ENCODE measurements around the gene KRTAP9-3. TPM values are rescaled to one million over a fixed set of nuclear protein-coding genes. Genes with fewer than 3 reads are reported as not detected.
"Not testable (repeated sequence)": the region's sequence is repeated elsewhere in the genome, so short reads cannot be mapped to it uniquely, and the experiment has no call there.

The KRTAP9-3 gene
- total RNA-seq, 1 donor from 2014 or later = not detected

DNA sequence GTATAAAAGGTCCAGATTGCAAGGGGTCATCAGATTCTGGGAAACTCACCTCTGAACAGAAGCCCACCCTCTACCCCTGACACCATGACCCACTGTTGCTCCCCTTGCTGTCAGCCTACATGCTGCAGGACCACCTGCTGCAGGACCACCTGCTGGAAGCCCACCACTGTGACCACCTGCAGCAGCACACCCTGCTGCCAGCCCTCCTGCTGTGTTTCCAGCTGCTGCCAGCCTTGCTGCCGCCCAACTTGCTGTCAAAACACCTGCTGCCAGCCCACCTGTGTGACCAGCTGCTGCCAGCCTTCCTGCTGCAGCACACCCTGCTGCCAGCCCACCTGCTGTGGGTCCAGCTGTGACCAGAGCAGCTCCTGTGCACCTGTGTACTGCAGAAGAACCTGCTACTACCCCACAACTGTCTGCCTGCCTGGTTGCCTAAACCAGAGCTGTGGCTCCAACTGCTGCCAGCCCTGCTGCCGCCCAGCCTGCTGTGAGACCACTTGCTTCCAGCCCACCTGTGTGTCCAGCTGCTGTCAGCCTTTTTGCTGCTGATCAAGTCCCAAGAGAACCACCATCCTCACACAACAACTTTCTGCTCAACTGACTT lies 17.5 kb downstream of the KRTAP9-3 start, which contains the start of gene KRTAP9-4:
TSS of gene KRTAP9-4 (plus strand) at position 51 of the 604 bp plus-strand sequence. CDS start at position 85, 34 bp downstream.
- H3K27me3 Mint-ChIP-seq (ENCODE audit: low read depth) = peaks cover 51% of the 10 kb centered on the region
- H3K36me3 Mint-ChIP-seq (ENCODE audit: low read depth); H3K4me1 Mint-ChIP-seq (ENCODE audit: low read depth); H3K4me3 Mint-ChIP-seq (ENCODE audit: unreplicated experiment); H3K9me3 Mint-ChIP-seq (ENCODE audit: low read depth); H3K27ac Mint-ChIP-seq (ENCODE audit: unreplicated experiment); DNase-seq (ENCODE audit: low spot score): not testable (repeated sequence)

DNA sequence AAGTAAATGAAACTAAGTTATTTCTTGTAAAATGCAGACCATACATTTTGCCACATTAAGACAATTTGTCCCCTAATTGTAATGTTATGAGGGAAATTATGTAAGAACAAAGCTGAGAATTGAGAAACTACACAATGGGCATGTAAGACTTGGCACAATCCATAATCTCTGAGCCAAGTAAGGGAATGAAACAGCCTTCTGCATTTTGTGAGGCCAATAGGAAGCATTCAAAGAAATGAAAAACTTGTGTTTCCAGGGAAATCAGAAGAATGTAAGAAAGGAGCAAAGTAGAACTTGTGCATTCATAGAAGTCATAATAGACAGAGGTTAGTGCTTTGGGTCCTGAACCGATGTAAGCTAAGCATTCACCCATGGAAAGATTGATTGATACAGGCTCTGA lies 19.0 kb downstream of the KRTAP9-3 start:
- Mint-ChIP-seq H3K36me3 (ENCODE audit: low read depth) (peaks cover 3% of the 10 kb centered on the region), H3K4me1 (ENCODE audit: low read depth) (peaks cover 4% of the 10 kb centered on the region), H3K27me3 (ENCODE audit: low read depth) (peaks cover 55% of the 10 kb centered on the region), H3K4me3 (ENCODE audit: unreplicated experiment) (no peak overlapping the region), H3K27ac (ENCODE audit: unreplicated experiment) (no peak overlapping the region), H3K9me3 (ENCODE audit: low read depth) (no peaks in the 10 kb centered on the region)
- TF ChIP-seq, protein P1, sequence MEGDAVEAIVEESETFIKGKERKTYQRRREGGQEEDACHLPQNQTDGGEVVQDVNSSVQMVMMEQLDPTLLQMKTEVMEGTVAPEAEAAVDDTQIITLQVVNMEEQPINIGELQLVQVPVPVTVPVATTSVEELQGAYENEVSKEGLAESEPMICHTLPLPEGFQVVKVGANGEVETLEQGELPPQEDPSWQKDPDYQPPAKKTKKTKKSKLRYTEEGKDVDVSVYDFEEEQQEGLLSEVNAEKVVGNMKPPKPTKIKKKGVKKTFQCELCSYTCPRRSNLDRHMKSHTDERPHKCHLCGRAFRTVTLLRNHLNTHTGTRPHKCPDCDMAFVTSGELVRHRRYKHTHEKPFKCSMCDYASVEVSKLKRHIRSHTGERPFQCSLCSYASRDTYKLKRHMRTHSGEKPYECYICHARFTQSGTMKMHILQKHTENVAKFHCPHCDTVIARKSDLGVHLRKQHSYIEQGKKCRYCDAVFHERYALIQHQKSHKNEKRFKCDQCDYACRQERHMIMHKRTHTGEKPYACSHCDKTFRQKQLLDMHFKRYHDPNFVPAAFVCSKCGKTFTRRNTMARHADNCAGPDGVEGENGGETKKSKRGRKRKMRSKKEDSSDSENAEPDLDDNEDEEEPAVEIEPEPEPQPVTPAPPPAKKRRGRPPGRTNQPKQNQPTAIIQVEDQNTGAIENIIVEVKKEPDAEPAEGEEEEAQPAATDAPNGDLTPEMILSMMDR (IDR thresholded peaks at IDR 0.05) = no peak
- DNase-seq (ENCODE audit: low spot score) = no peak

DNA sequence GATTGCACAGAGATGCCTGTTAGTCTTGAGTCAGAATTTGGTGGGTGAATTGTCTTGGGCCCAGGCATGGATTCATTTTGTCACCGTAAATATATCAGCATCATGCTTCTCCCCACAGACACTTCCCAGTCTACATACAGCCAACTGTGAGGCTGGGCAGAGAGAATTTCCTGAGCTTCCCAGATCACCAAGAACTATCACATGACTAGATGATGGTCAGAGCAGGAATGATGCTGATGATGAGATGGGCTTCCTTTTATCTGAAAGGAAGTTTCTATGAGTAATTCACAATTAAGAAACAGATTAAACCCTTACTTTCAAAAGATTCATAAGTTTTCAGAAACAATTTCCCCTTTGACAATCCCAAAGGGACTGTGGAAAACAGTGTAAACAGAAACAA lies 22.6 kb downstream of the KRTAP9-3 start:
- Mint-ChIP-seq H3K27ac (ENCODE audit: unreplicated experiment) (no peak overlapping the region), H3K4me1 (ENCODE audit: low read depth) (peaks cover 10% of the 10 kb centered on the region), H3K27me3 (ENCODE audit: low read depth) (peaks cover 35% of the 10 kb centered on the region), H3K36me3 (ENCODE audit: low read depth) (peaks cover 3% of the 10 kb centered on the region), H3K4me3 (ENCODE audit: unreplicated experiment) (no peak overlapping the region), H3K9me3 (ENCODE audit: low read depth) (no peaks in the 10 kb centered on the region)
- TF ChIP-seq, protein P1 (IDR thresholded peaks at IDR 0.05) = no peak
- no peak for DNase-seq (ENCODE audit: low spot score)

DNA sequence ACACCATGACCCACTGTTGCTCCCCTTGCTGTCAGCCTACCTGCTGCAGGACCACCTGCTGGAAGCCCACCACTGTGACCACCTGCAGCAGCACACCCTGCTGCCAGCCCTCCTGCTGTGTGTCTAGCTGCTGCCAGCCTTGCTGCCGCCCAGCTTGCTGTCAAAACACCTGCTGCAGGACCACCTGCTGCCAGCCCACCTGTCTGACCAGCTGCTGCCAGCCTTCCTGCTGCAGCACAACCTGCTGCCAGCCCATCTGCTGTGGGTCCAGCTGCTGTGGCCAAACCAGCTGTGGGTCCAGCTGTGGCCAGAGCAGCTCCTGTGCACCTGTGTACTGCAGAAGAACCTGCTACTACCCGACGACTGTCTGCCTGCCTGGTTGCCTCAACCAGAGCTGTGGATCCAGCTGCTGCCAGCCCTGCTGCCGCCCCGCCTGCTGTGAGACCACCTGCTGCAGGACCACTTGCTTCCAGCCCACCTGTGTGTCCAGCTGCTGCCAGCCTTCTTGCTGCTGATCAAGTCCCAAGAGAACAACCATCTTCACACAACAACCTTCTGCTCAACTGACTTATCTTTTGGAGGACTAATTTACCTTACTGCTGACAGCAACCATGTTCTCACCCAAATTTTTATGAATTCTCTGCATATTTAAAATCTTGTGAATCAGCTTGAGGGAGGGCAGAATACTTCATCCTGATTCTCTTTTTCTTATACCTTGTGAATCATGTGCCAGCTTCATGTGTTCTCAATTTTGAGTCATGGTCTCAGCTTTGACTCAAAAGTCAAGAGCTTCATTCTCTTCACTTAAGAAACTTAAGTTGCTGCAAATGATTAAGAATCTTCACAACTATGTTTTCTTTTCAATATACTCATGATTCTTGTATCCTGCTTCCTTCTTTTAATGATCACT lies 23.4 kb downstream of the KRTAP9-3 start, which contains the start of gene KRTAP9-9:
TSS of gene KRTAP9-9 (plus strand) at position 4 of the 910 bp plus-strand sequence.
- not testable (repeated sequence) for H3K4me3 Mint-ChIP-seq (ENCODE audit: unreplicated experiment); H3K36me3 Mint-ChIP-seq (ENCODE audit: low read depth); H3K4me1 Mint-ChIP-seq (ENCODE audit: low read depth); H3K9me3 Mint-ChIP-seq (ENCODE audit: low read depth); H3K27ac Mint-ChIP-seq (ENCODE audit: unreplicated experiment); DNase-seq (ENCODE audit: low spot score)
- peaks cover 27% of the 10 kb centered on the region for H3K27me3 Mint-ChIP-seq (ENCODE audit: low read depth)

DNA sequence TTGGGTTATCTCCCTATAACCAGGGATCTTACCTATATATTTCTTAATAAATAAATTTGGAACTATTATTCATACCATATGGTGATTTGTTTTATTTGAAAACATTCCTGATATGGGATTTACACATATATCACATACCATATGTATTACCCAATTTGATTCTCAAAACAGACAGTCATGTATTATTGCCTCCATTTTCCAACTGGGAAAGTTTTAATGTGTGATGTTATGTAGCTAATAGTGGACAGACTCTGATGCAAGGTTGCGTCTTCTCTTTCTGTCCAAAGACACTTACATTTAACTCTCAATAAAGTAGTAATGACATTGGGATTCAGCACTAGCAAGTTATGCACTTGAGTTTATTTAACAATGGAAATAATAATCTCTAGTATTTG lies 24.0 kb downstream of the KRTAP9-3 start:
- H3K27ac Mint-ChIP-seq (ENCODE audit: unreplicated experiment) = no peak overlapping the region
- H3K4me3 Mint-ChIP-seq (ENCODE audit: unreplicated experiment) = no peak overlapping the region
- peaks cover 29% of the 10 kb centered on the region for H3K27me3 Mint-ChIP-seq (ENCODE audit: low read depth)
- H3K9me3 Mint-ChIP-seq (ENCODE audit: low read depth) = peaks cover under 1% of the 10 kb centered on the region
- no peaks in the 10 kb centered on the region for H3K36me3 Mint-ChIP-seq (ENCODE audit: low read depth)
- peaks cover 10% of the 10 kb centered on the region for H3K4me1 Mint-ChIP-seq (ENCODE audit: low read depth)
- DNase-seq (ENCODE audit: low spot score) = no peak
- TF ChIP-seq, protein P1 (IDR thresholded peaks at IDR 0.05) = no peak

DNA sequence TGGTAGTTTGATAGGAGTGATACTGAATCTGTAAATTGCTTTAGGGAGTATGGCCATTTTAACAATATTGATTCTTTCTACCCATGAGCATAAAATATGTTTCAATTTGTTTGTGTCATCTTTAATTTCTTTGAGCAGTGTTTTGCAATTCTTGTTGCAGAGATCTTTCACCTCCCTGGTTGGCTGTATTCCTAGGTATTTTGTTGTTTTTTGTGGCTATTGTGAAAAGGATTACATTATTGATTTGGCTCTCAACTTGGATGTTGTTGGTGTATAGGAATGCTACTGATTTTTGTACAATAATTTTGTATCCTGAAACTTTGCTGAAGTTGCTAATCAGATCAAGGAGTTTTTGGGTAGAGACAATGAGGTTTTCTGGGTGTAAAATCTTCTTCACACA lies 26.2 kb downstream of the KRTAP9-3 start:
- Mint-ChIP-seq H3K27ac (ENCODE audit: unreplicated experiment) (no peak overlapping the region), H3K9me3 (ENCODE audit: low read depth) (peaks cover 2% of the 10 kb centered on the region), H3K4me3 (ENCODE audit: unreplicated experiment) (no peak overlapping the region), H3K4me1 (ENCODE audit: low read depth) (peaks cover 10% of the 10 kb centered on the region), H3K36me3 (ENCODE audit: low read depth) (peaks cover 2% of the 10 kb centered on the region), H3K27me3 (ENCODE audit: low read depth) (peaks cover 20% of the 10 kb centered on the region)
- TF ChIP-seq, protein P1 (IDR thresholded peaks at IDR 0.05) = no peak
- DNase-seq (ENCODE audit: low spot score) = no peak

Measured in chondrocyte (in vitro differentiated cells).